OCI-LY3 (cell line): ENCODE data around the gene MINDY3.

Source experiments
- EZH2phosphoT487 ChIP-seq: fragments of 200-600 bp; shearing (Covaris generic); IDR thresholded peaks from 2 replicates; pipeline ENCODE4 v1.6.1; 2018; ENCODE audit warnings: antibody characterized with exemption, mixed run types, low read depth
- TF ChIP-seq, protein P1 (sequence below): fragments of 200-600, 300-600 bp; sonication (generic); IDR thresholded peaks from 2 replicates; pipeline ENCODE4 v1.5.1; 2014; ENCODE audit warnings: antibody characterized with exemption, low read length, low read depth

DNA sequence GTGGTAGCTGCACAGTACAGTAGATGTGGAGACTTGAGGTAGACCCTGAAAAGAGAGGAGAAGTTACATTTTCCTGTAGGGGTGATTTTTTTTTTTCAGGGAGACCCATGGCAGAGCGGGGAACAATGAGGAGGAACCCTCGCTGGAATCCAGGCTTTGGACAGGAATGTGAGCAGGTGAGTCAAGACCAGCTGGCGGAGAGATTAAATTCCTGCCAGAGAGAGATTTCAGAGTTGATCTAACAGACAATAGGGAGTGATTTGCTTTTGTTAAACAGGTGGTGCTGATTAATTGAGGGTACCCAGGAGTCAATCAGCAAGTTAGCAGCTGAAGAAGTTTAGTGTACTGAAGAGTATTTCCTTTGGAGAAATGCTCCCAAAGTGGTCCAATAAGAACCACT, 41.6 kb upstream of the MINDY3 start:
- TF ChIP-seq, protein P1, sequence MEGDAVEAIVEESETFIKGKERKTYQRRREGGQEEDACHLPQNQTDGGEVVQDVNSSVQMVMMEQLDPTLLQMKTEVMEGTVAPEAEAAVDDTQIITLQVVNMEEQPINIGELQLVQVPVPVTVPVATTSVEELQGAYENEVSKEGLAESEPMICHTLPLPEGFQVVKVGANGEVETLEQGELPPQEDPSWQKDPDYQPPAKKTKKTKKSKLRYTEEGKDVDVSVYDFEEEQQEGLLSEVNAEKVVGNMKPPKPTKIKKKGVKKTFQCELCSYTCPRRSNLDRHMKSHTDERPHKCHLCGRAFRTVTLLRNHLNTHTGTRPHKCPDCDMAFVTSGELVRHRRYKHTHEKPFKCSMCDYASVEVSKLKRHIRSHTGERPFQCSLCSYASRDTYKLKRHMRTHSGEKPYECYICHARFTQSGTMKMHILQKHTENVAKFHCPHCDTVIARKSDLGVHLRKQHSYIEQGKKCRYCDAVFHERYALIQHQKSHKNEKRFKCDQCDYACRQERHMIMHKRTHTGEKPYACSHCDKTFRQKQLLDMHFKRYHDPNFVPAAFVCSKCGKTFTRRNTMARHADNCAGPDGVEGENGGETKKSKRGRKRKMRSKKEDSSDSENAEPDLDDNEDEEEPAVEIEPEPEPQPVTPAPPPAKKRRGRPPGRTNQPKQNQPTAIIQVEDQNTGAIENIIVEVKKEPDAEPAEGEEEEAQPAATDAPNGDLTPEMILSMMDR: no peak
- no peak for TF ChIP-seq EZH2phosphoT487
